ENCODE measurements around the gene RARG.

DNA sequence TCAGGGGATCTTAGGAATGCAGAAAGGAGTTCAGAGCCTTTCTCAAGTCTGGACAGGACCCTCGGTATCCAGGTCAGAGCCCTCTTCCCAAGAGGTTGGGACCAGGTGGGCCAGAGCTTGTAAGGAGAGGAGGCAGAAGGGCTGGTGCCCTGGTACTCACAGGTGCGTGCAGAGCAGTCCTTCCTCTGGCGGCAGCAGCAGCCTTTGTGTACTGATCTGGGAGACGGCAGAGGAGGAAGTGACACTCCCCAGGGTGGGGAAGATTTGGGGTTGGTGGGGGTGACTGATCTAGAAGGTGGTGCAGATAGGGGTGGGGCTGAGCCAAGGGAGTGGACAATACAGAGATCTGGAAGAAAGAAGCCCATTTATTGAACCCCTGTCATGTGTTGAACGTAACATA is 25.0 kb downstream of the RARG start, which contains the start of gene ITGB7:
- TF ChIP-seq, protein P1, sequence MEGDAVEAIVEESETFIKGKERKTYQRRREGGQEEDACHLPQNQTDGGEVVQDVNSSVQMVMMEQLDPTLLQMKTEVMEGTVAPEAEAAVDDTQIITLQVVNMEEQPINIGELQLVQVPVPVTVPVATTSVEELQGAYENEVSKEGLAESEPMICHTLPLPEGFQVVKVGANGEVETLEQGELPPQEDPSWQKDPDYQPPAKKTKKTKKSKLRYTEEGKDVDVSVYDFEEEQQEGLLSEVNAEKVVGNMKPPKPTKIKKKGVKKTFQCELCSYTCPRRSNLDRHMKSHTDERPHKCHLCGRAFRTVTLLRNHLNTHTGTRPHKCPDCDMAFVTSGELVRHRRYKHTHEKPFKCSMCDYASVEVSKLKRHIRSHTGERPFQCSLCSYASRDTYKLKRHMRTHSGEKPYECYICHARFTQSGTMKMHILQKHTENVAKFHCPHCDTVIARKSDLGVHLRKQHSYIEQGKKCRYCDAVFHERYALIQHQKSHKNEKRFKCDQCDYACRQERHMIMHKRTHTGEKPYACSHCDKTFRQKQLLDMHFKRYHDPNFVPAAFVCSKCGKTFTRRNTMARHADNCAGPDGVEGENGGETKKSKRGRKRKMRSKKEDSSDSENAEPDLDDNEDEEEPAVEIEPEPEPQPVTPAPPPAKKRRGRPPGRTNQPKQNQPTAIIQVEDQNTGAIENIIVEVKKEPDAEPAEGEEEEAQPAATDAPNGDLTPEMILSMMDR (optimal IDR thresholded peaks at IDR 0.05 in 1 of 3, IDR thresholded peaks at IDR 0.05 in 1 of 3, conservative IDR thresholded peaks at IDR 0.05 in 1 of 3; ENCODE audit: extremely low read depth in 1 of 3, insufficient read depth in 2 of 3, low read length in 3 of 3), result no peak
- TF ChIP-seq EZH2 (IDR thresholded peaks at IDR 0.05; ENCODE audit: low read length), result no peak
